HG03378 (cell line): ENCODE results near the gene ID4.
"Not testable (repeated sequence)": the region's sequence is repeated elsewhere in the genome, so short reads cannot be mapped to it uniquely, and the experiment has no call there.

Experiments
- ATAC-seq: cut with Tn5 transposase; IDR thresholded peaks from one replicate; pipeline ENCODE4 v1.9.1; 2021; ENCODE audit warnings: mild to moderate bottlenecking, moderate library complexity; ENCODE audit not compliant: unreplicated experiment

ID4 gene

GRCh38 chr6:19831358-19831757 is 5.8 kb upstream of the ID4 start:
- no peak for ATAC-seq

GRCh38 chr6:19833947-19834346 is 3.2 kb upstream of the ID4 start:
- no peak for ATAC-seq

- no peak for ATAC-seq
These were observed 2.3 kb upstream of the ID4 start for GRCh38 chr6:19834858-19835257.

- ATAC-seq = no peak
These were observed 1.6 kb upstream of the ID4 start for GRCh38 chr6:19835605-19836004.

- ATAC-seq = no peak
These were observed 606 bp downstream of the ID4 start for GRCh38 chr6:19837511-19838441.

GRCh38 chr6:19838442-19839236 is 1.5 kb downstream of the ID4 start:
- ATAC-seq = no peak

GRCh38 chr6:19839237-19839546 is 2.0 kb downstream of the ID4 start:
- no peak for ATAC-seq

GRCh38 chr6:19839788-19840187 is 2.6 kb downstream of the ID4 start:
- no peak for ATAC-seq

- no peak for ATAC-seq
These were observed 4.0 kb downstream of the ID4 start for GRCh38 chr6:19841181-19841580.

GRCh38 chr6:19842030-19842615 is 5.0 kb downstream of the ID4 start:
- no peak for ATAC-seq

GRCh38 chr6:19844689-19845088 is 7.5 kb downstream of the ID4 start:
- ATAC-seq = no peak

- ATAC-seq = no peak
These were observed 8.3 kb downstream of the ID4 start for GRCh38 chr6:19845266-19846041.

GRCh38 chr6:19848465-19849029 is 11.4 kb downstream of the ID4 start:
- ATAC-seq = no peak

- no peak for ATAC-seq
These were observed 12.0 kb downstream of the ID4 start for GRCh38 chr6:19849196-19849595.

GRCh38 chr6:19849755-19850154 is 12.6 kb downstream of the ID4 start:
- no peak for ATAC-seq

- ATAC-seq = no peak
These were observed 14.3 kb downstream of the ID4 start for GRCh38 chr6:19851241-19852089.

- no peak for ATAC-seq
These were observed 14.9 kb downstream of the ID4 start for GRCh38 chr6:19852090-19852457.

- ATAC-seq = no peak
These were observed 15.8 kb downstream of the ID4 start for GRCh38 chr6:19852927-19853326.

- not testable (repeated sequence) for ATAC-seq
These were observed 17.3 kb downstream of the ID4 start for GRCh38 chr6:19854421-19855015.
